ENCODE measurements around the gene PKN3. TPM values are rescaled to one million over a fixed set of nuclear protein-coding genes. Genes with fewer than 3 reads are reported as not detected.

PKN3 gene
- polyA plus RNA-seq, 3 donors from 2014 or later = 2.1 to 3.9 (median 2.9) TPM

GRCh38 chr9:128728298-128728697, 26.0 kb downstream of the PKN3 start:
- Mint-ChIP-seq H3K4me3 (no peak overlapping the region), H3K4me1 (peaks cover 19 to 25% of the 10 kb centered on the region in 2 donors), H3K27me3 (ENCODE audit: low read depth in 3 of 3) (peaks cover 4 to 11% (median 8%) of the 10 kb centered on the region in 3 donors), H3K27ac (no peak overlapping the region), H3K36me3 (no peaks in the 10 kb centered on the region), H3K9me3 (no peaks in the 10 kb centered on the region)
- no peak for DNase-seq

GRCh38 chr9:128729302-128729701, 27.0 kb downstream of the PKN3 start:
- Mint-ChIP-seq H3K36me3 (peaks cover 0 to 2% (median 0%) of the 10 kb centered on the region in 3 donors), H3K9me3 (no peaks in the 10 kb centered on the region), H3K27me3 (ENCODE audit: low read depth in 3 of 3) (peaks cover under 1 to 8% (median 5%) of the 10 kb centered on the region in 3 donors), H3K4me3 (no peak overlapping the region), H3K27ac (no peak overlapping the region), H3K4me1 (peaks cover 12 to 18% of the 10 kb centered on the region in 2 donors)
- no peak for DNase-seq

DNA sequence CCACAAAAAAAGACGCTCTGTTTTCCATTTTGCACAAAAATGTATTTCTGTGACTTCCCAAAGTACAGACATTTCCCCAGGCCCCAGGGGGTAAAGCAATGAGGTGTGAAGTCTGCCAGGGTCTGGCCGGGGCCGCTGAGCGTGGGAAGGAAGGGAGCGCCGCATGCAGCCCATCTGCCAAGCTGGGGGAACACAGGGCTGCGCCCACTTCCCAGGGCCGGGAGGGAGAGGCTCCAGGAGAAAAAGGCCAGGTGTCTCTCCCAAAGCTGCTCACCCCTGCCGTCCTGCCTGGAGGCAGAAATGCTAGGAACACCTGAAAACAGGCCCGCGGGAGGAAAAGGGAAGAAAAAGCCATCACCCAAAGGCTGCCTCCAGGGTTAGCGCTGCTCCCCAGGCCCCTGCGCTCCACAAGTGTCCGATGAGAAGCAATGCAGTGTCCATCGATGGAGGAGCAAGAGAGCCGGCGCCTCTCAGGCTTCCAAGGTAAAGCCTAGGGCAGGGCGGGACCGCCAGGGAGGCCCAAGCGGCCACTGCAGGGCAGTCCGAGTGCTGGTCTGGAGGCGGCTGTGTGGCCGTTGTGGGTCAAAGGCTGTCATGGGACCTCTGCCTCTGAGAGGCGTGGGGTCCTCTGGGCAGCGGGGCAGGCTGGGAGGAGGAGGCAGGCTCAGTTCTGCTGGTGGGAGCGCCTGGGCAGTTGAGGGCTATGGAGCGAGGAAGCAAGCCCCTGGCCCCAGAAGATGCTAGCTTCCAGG, 27.6 kb downstream of the PKN3 start:
- peaks cover 5 to 11% of the 10 kb centered on the region in 2 donors for H3K4me1 Mint-ChIP-seq
- H3K4me3 Mint-ChIP-seq = no peak overlapping the region
- no peak for DNase-seq
- H3K27me3 Mint-ChIP-seq (ENCODE audit: low read depth in 3 of 3) = peaks cover 0 to 2% (median 0%) of the 10 kb centered on the region in 3 donors
- H3K36me3 Mint-ChIP-seq = peaks cover 0 to 8% (median 0%) of the 10 kb centered on the region in 3 donors
- H3K9me3 Mint-ChIP-seq = no peaks in the 10 kb centered on the region
- H3K27ac Mint-ChIP-seq = no peak overlapping the region

DNA sequence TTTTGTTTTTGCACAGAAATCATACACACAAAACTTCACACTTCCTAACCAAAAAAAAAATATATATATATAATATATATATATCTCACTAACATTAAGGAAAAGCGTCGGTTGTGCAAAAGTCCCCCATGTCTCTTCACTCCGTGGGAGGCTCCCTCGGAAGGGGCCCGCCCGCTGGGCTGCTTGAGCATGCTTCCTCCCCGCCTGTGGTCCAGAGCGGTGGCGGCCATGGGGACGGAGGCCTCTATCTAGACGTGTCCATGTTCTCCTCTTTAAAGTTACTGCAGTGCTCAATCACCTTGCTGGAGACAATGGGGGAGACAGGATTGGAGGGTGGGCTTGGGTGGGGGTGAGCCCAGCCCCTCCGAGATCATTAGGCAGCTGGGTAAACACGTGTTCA, 28.8 kb downstream of the PKN3 start:
- Mint-ChIP-seq H3K4me1 (peaks cover 0 to under 1% of the 10 kb centered on the region in 2 donors), H3K36me3 (peaks cover 0 to 15% (median 0%) of the 10 kb centered on the region in 3 donors), H3K9me3 (no peaks in the 10 kb centered on the region), H3K27me3 (ENCODE audit: low read depth in 3 of 3) (peaks cover 0 to 2% (median 1%) of the 10 kb centered on the region in 3 donors), H3K27ac (no peak overlapping the region), H3K4me3 (no peak overlapping the region)
- DNase-seq = no peak

GRCh38 chr9:128731691-128732090, 29.4 kb downstream of the PKN3 start:
- H3K9me3 Mint-ChIP-seq = no peaks in the 10 kb centered on the region
- H3K36me3 Mint-ChIP-seq = peaks cover 0 to 15% (median 0%) of the 10 kb centered on the region in 3 donors
- peaks cover 0 to 2% (median 1%) of the 10 kb centered on the region in 3 donors for H3K27me3 Mint-ChIP-seq (ENCODE audit: low read depth in 3 of 3)
- no peak for DNase-seq
- H3K4me3 Mint-ChIP-seq = no peak overlapping the region
- no peak overlapping the region for H3K27ac Mint-ChIP-seq
- H3K4me1 Mint-ChIP-seq = no peaks in the 10 kb centered on the region

GRCh38 chr9:128732576-128732975, 30.3 kb downstream of the PKN3 start:
- Mint-ChIP-seq H3K36me3 (peaks cover 0 to 19% (median 0%) of the 10 kb centered on the region in 3 donors), H3K9me3 (no peaks in the 10 kb centered on the region), H3K27ac (no peak overlapping the region)

DNA sequence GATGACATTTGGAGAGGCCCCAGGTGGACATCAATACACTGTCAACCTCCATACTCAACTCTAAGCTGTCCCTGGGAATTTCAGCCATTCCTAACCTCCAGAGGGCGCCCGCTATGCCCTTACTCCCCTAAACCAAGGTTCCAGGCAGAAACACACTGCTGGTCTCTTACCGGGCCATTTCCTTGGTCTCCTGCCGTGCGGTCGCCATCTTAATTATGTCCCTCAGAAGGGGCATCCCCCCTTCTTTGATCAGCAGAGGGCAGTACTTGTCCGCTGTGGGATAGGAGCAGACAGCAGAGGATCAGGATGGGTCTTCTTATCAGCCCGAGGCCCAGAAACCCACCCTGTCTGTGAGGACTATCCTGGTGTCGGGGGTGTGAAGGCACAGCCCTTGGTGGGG, 31.0 kb downstream of the PKN3 start:
- Mint-ChIP-seq H3K27ac (no peak overlapping the region), H3K27me3 (ENCODE audit: low read depth in 3 of 3) (peaks cover 0 to 2% (median 1%) of the 10 kb centered on the region in 3 donors), H3K9me3 (no peaks in the 10 kb centered on the region), H3K4me3 (no peak overlapping the region), H3K36me3 (peaks cover 0 to 19% (median 0%) of the 10 kb centered on the region in 3 donors), H3K4me1 (no peaks in the 10 kb centered on the region)
- no peak for DNase-seq

More at GRCh38 chr9:128732576-128732975, 30.3 kb downstream of the PKN3 start:
- H3K4me3 Mint-ChIP-seq = no peak overlapping the region
- no peaks in the 10 kb centered on the region for H3K4me1 Mint-ChIP-seq
- DNase-seq = no peak
- H3K27me3 Mint-ChIP-seq (ENCODE audit: low read depth in 3 of 3) = peaks cover 0 to 2% (median 1%) of the 10 kb centered on the region in 3 donors

- Mint-ChIP-seq H3K4me3 (peak overlapping the region in 1 of 5 donors; percentile 33), H3K27ac (peak overlapping the region in 1 of 6 donors; percentile 67), H3K9me3 (no peaks in the 10 kb centered on the region), H3K27me3 (ENCODE audit: low read depth in 3 of 3) (peaks cover 0 to 2% (median 1%) of the 10 kb centered on the region in 3 donors), H3K36me3 (peaks cover 0 to 24% (median 4%) of the 10 kb centered on the region in 3 donors), H3K4me1 (no peaks in the 10 kb centered on the region)
- DNase-seq = no peak
Observed at GRCh38 chr9:128735373-128735772, 33.1 kb downstream of the PKN3 start.

GRCh38 chr9:128742401-128742800, 40.1 kb downstream of the PKN3 start:
- Mint-ChIP-seq H3K4me1 (no peaks in the 10 kb centered on the region), H3K27ac (no peak overlapping the region), H3K4me3 (no peak overlapping the region), H3K9me3 (no peaks in the 10 kb centered on the region), H3K36me3 (peaks cover 0 to 10% (median 4%) of the 10 kb centered on the region in 3 donors), H3K27me3 (ENCODE audit: low read depth in 3 of 3) (peaks cover 0 to under 1% (median 0%) of the 10 kb centered on the region in 3 donors)
- no peak for DNase-seq

DNA sequence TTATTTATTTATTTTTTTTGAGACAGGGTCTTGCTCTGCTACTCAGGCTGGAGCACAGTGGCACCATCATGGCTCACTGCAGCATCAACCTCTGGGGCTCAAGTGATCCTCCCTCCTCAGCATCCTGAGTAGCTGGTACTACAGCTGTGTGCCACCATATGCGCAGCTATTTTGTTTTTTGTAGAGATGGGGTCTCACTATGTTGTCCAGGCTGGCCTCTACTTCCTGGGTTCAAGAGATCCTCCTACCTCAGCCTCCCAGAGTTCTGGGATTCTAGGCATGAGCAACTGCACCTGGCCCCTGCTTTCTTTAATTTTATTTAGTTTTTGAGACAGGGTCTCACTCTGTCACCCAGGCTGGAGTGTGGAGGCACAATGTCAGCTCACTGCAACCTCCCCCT, 41.1 kb downstream of the PKN3 start:
- no peak for DNase-seq
- Mint-ChIP-seq H3K9me3 (no peaks in the 10 kb centered on the region), H3K4me3 (no peak overlapping the region), H3K27ac (no peak overlapping the region), H3K4me1 (no peaks in the 10 kb centered on the region), H3K27me3 (ENCODE audit: low read depth in 3 of 3) (peaks cover 0 to 1% (median 1%) of the 10 kb centered on the region in 3 donors), H3K36me3 (peaks cover 0 to 10% (median 4%) of the 10 kb centered on the region in 3 donors)

DNA sequence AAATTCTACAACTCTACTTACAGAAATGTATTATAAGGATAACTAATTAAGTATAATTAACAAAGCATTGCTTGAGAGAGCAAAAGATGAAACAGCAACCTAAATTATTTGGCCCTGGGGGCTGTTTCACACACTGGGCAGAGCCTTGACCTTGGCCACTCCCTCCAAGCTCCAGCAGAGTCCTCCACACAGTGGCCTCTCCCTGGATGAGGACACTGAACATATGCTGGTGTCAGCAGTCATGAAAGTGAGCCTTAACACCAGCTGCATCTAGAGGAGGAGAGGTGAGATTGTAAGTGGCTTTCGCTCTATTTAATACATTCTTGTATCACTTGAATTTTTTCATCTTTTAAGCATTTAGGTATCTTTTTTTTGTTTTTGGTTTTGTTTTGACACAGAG, 44.9 kb downstream of the PKN3 start:
- Mint-ChIP-seq H3K27ac (no peak overlapping the region), H3K9me3 (no peaks in the 10 kb centered on the region), H3K4me1 (no peaks in the 10 kb centered on the region), H3K36me3 (peaks cover 0 to 3% (median 0%) of the 10 kb centered on the region in 3 donors), H3K4me3 (no peak overlapping the region), H3K27me3 (ENCODE audit: low read depth in 3 of 3) (peaks cover 0 to 3% (median 1%) of the 10 kb centered on the region in 3 donors)
- DNase-seq = no peak

DNA sequence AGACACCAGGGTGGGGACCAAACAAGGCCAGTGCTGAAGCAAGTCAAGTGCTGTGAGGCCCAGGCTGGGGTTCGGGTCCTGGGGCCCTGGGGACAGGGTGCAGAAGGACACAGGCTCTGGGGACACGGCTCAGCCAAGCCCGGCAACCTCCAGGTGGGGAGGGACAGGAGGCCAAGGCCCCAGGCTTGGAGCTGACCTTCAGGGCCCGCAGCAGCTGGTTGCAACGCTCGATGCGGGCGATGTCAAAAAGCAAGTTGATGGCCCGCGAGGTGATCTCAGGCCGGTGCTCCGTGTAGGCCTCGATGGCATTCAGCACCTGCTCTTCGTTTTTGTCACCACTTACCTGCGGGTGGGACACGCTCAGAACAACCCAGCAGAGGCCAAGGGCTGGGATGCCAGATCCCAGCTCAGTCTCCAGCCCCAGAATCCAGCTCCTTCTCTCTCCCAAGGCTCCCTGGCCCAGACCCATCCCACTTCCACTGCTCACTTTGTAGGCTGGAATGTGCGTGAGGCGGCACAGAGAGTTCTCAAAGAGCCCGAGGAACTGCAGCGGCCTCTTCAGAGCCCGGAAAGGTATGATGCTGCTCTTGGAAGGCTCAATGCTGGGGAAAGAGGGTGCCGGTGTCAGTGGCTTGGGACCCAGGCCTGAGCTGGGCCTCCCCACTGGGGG, 48.8 kb downstream of the PKN3 start:
- H3K4me1 Mint-ChIP-seq = peaks cover 0 to 2% of the 10 kb centered on the region in 2 donors

DNA sequence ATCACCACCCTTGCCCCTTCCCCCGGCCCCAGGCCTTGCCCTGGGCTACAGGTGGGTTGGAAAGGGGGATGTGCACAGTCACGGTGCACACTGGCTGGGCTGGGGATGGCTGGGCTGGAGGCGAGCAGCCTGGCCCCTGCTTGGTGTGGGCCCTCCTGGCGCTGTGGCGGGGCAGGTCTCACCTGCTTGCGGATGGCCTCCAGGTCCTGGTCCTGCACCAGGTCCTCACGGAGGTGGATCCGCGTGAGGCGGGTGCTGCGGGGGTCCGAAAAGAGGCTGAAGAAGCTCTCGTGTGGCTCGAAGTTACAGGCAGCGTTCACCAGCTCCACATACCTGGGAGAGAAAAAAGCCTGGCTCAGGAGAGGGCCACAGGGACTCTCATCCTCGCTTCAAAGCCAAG, 51.3 kb downstream of the PKN3 start:
- peaks cover 0 to 3% (median 0%) of the 10 kb centered on the region in 3 donors for H3K36me3 Mint-ChIP-seq
- H3K4me1 Mint-ChIP-seq = peaks cover 2 to 6% of the 10 kb centered on the region in 2 donors
- no peak overlapping the region for H3K27ac Mint-ChIP-seq
- DNase-seq = no peak
- H3K9me3 Mint-ChIP-seq = no peaks in the 10 kb centered on the region
- no peak overlapping the region for H3K4me3 Mint-ChIP-seq
- peaks cover 0 to 1% (median 1%) of the 10 kb centered on the region in 3 donors for H3K27me3 Mint-ChIP-seq (ENCODE audit: low read depth in 3 of 3)

More for the DNA sequence above, 48.8 kb downstream of the PKN3 start:
- no peak overlapping the region for H3K4me3 Mint-ChIP-seq
- no peak for DNase-seq
- H3K9me3 Mint-ChIP-seq = no peaks in the 10 kb centered on the region
- H3K27ac Mint-ChIP-seq = no peak overlapping the region
- peaks cover 0 to 3% (median 0%) of the 10 kb centered on the region in 3 donors for H3K36me3 Mint-ChIP-seq
- H3K27me3 Mint-ChIP-seq (ENCODE audit: low read depth in 3 of 3) = peaks cover 0 to 3% (median 1%) of the 10 kb centered on the region in 3 donors

- Mint-ChIP-seq H3K27me3 (ENCODE audit: low read depth in 3 of 3) (peaks cover 0 to 1% (median 0%) of the 10 kb centered on the region in 3 donors), H3K4me1 (peaks cover 3 to 11% of the 10 kb centered on the region in 2 donors), H3K9me3 (no peaks in the 10 kb centered on the region), H3K36me3 (no peaks in the 10 kb centered on the region), H3K27ac (peak overlapping the region in 1 of 6 donors; percentile 9), H3K4me3 (no peak overlapping the region)
- DNase-seq = no peak
Observed at GRCh38 chr9:128757602-128758001, 55.3 kb downstream of the PKN3 start.
